ENCODE results near the gene CPEB3.

DNA sequence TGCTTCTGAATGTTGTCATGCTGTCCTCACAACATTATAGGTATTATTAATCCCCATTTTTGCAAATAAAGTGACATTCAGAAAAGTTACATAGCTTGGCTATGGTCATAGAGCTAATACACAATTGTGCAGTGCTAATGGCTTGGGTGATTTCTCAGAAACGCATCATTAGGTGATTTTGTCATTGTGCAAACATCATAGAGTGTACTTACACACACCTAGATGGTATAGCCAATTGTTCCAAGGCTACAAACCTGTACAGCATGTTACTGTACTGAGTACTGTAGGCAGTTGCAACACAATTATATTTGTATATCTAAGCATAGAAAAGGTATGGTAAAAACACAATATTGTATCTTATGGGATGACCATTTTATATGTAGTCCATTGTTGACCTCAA lies 276.3 kb downstream of the CPEB3 start:
- TF ChIP-seq RAD21 (IDR thresholded peaks at IDR 0.05): no peak
- TF ChIP-seq, protein P1, sequence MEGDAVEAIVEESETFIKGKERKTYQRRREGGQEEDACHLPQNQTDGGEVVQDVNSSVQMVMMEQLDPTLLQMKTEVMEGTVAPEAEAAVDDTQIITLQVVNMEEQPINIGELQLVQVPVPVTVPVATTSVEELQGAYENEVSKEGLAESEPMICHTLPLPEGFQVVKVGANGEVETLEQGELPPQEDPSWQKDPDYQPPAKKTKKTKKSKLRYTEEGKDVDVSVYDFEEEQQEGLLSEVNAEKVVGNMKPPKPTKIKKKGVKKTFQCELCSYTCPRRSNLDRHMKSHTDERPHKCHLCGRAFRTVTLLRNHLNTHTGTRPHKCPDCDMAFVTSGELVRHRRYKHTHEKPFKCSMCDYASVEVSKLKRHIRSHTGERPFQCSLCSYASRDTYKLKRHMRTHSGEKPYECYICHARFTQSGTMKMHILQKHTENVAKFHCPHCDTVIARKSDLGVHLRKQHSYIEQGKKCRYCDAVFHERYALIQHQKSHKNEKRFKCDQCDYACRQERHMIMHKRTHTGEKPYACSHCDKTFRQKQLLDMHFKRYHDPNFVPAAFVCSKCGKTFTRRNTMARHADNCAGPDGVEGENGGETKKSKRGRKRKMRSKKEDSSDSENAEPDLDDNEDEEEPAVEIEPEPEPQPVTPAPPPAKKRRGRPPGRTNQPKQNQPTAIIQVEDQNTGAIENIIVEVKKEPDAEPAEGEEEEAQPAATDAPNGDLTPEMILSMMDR (IDR thresholded peaks at IDR 0.05; ENCODE audit: low read depth, low read length, missing input control): no peak
- TF ChIP-seq TAF1 (conservative IDR thresholded peaks at IDR 0.05): no peak
- no peak for TF ChIP-seq YY1 (IDR thresholded peaks at IDR 0.05)

Data from liver (tissue), 3 donors.